ENCODE data around the gene ANXA10.

GRCh38 chr4:168099195-168099594 is 6.9 kb downstream of the ANXA10 start:
- TF ChIP-seq CTCF (conservative IDR thresholded peaks at IDR 0.05; ENCODE audit: low read depth, low read length) (no peak), EZH2phosphoT487 (IDR thresholded peaks at IDR 0.05; ENCODE audit: borderline replicate concordance, low read length) (no peak), EZH2 (IDR thresholded peaks at IDR 0.05; ENCODE audit: low read length, unreplicated experiment) (no peak)

Data from PC-3 (cell line).